ENCODE data around the gene SFMBT1.

GRCh38 chr3:52879090-52879489 is 166.8 kb downstream of the SFMBT1 start:
- no peak for TF ChIP-seq POLR2A (IDR thresholded peaks at IDR 0.05)
- TF ChIP-seq, protein P1, sequence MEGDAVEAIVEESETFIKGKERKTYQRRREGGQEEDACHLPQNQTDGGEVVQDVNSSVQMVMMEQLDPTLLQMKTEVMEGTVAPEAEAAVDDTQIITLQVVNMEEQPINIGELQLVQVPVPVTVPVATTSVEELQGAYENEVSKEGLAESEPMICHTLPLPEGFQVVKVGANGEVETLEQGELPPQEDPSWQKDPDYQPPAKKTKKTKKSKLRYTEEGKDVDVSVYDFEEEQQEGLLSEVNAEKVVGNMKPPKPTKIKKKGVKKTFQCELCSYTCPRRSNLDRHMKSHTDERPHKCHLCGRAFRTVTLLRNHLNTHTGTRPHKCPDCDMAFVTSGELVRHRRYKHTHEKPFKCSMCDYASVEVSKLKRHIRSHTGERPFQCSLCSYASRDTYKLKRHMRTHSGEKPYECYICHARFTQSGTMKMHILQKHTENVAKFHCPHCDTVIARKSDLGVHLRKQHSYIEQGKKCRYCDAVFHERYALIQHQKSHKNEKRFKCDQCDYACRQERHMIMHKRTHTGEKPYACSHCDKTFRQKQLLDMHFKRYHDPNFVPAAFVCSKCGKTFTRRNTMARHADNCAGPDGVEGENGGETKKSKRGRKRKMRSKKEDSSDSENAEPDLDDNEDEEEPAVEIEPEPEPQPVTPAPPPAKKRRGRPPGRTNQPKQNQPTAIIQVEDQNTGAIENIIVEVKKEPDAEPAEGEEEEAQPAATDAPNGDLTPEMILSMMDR (IDR thresholded peaks at IDR 0.05) = no peak

Measured in heart left ventricle (tissue), 13 donors.